Stimulated activated CD4-positive, alpha-beta T cell treated with anti-CD3 and anti-CD28 coated beads, Interleukin-12 subunit alpha, Interleukin-12 subunit beta, amount 100 ng/mL, for 4 hours (primary cell): ENCODE measurements around the gene IDH3A.

Source experiments
- DNase-seq: peaks from one replicate; pipeline ENCODE4 v3.0.0-alpha.2; 2020

Gene IDH3A

GRCh38 chr15:78149068-78149804, at the start of gene IDH3A:
Gene IDH3A (plus strand): TSS chr15:78149362. CDS start chr15:78149404, 42 bp downstream.
- peak; percentile 100 for DNase-seq

- DNase-seq: no peak
Observed at GRCh38 chr15:78100886-78101285, 48.3 kb upstream of the IDH3A start.

GRCh38 chr15:78101423-78102105, 47.6 kb upstream of the IDH3A start:
- DNase-seq: no peak

- no peak for DNase-seq
Observed at GRCh38 chr15:78102211-78102610, 47.0 kb upstream of the IDH3A start.

GRCh38 chr15:78102741-78103140, 46.4 kb upstream of the IDH3A start:
- no peak for DNase-seq

GRCh38 chr15:78103406-78104118, 45.6 kb upstream of the IDH3A start:
- peak; percentile 32 for DNase-seq

- no peak for DNase-seq
Observed at GRCh38 chr15:78104119-78104479, 45.1 kb upstream of the IDH3A start.

GRCh38 chr15:78104566-78105475, 44.3 kb upstream of the IDH3A start:
- DNase-seq: no peak

GRCh38 chr15:78105476-78106241, 43.5 kb upstream of the IDH3A start:
- no peak for DNase-seq

- no peak for DNase-seq
Observed at GRCh38 chr15:78107471-78107870, 41.7 kb upstream of the IDH3A start.

- DNase-seq: peak; percentile 78
Observed at GRCh38 chr15:78108300-78109084, 40.7 kb upstream of the IDH3A start.

GRCh38 chr15:78109156-78109555, 40.0 kb upstream of the IDH3A start:
- no peak for DNase-seq

GRCh38 chr15:78110096-78110495, 39.1 kb upstream of the IDH3A start:
- no peak for DNase-seq

GRCh38 chr15:78110916-78111475, 38.2 kb upstream of the IDH3A start:
- no peak for DNase-seq

GRCh38 chr15:78111788-78112187, 37.4 kb upstream of the IDH3A start:
- DNase-seq: no peak

GRCh38 chr15:78112551-78112950, 36.6 kb upstream of the IDH3A start:
- DNase-seq: no peak

GRCh38 chr15:78120523-78120922, 28.6 kb upstream of the IDH3A start:
- DNase-seq: no peak

GRCh38 chr15:78125267-78125666, 23.9 kb upstream of the IDH3A start:
- DNase-seq: no peak

GRCh38 chr15:78127882-78128281, 21.3 kb upstream of the IDH3A start:
- no peak for DNase-seq

GRCh38 chr15:78129077-78129750, 19.9 kb upstream of the IDH3A start:
- DNase-seq: no peak
